GM23338 (cell line): Measurements from ENCODE around the gene MTHFD1L. TPM values are rescaled to one million over a fixed set of nuclear protein-coding genes. Genes with fewer than 3 reads are reported as not detected.
"Not testable (repeated sequence)": the region's sequence is repeated elsewhere in the genome, so short reads cannot be mapped to it uniquely, and the experiment has no call there.

Experiments
- ATAC-seq: fragments of 200-7000 bp; cut with Tn5 transposase; 3 replicates; pipeline ENCODE4 v1.9.1; 2020
- DNase-seq: peaks from one replicate; pipeline ENCODE4 v3.0.0-alpha.2; 2015; ENCODE audit warnings: low spot score
- H2AFZ ChIP-seq: fragments of 200-600 bp; sonication (generic); 2 replicates; pipeline ENCODE4 v1.8.0; 2016; ENCODE audit warnings: antibody characterized with exemption, mild to moderate bottlenecking, moderate library complexity
- H3F3A ChIP-seq: fragments of 200-600 bp; sonication (generic); replicated peaks from 2 replicates; pipeline ENCODE4 v1.8.0; 2017; ENCODE audit warnings: antibody characterized with exemption, mixed run types, low read depth
- H3K27ac ChIP-seq: fragments of 200-600 bp; sonication (generic); 2 replicates; pipeline ENCODE4 v1.6.1; 2016; ENCODE audit warnings: low read depth
- H3K27me3 ChIP-seq: fragments of 200-600 bp; sonication (generic); 2 replicates; pipeline ENCODE4 v1.8.0; 2016; ENCODE audit warnings: mild to moderate bottlenecking, mixed run types, moderate library complexity; ENCODE audit not compliant: insufficient read depth
- H3K36me3 ChIP-seq: fragments of 200-600 bp; sonication (generic); 2 replicates; pipeline ENCODE4 v1.8.0; 2016; ENCODE audit warnings: mild to moderate bottlenecking; ENCODE audit not compliant: insufficient read depth
- H3K4me1 ChIP-seq: fragments of 200-600 bp; sonication (generic); 2 replicates; pipeline ENCODE4 v1.8.0; 2016; ENCODE audit warnings: mild to moderate bottlenecking, moderate library complexity; ENCODE audit not compliant: insufficient read depth
- H3K4me2 ChIP-seq: fragments of 200-600 bp; sonication (generic); 2 replicates; pipeline ENCODE4 v1.7.1; 2017; ENCODE audit warnings: mixed run types
- H3K4me3 ChIP-seq: fragments of 200-600 bp; sonication (generic); 2 replicates; pipeline ENCODE4 v1.6.1; 2016; ENCODE audit warnings: mixed run types
- H3K79me2 ChIP-seq: fragments of 200-600 bp; sonication (generic); replicated peaks from 2 replicates; pipeline ENCODE4 v1.8.0; 2017; ENCODE audit warnings: mild to moderate bottlenecking; ENCODE audit not compliant: insufficient read depth
- H3K9me2 ChIP-seq: fragments of 200-600 bp; sonication (generic); 2 replicates; pipeline ENCODE4 v1.8.0; 2017; ENCODE audit not compliant: insufficient read depth
- H4K20me1 ChIP-seq: fragments of 200-600 bp; sonication (generic); replicated peaks from 2 replicates; pipeline ENCODE4 v1.8.0; 2017; ENCODE audit warnings: mild to moderate bottlenecking; ENCODE audit not compliant: insufficient read depth
- H3K27ac Mint-ChIP-seq: 2 replicates; pipeline ENCODE4 v1.8.0; 2020; ENCODE audit warnings: inconsistent platforms, mild to moderate bottlenecking, moderate library complexity, mixed read lengths
- H3K27me3 Mint-ChIP-seq: 3 replicates; pipeline ENCODE4 v1.8.0; 2022; ENCODE audit warnings: low read depth, mild to moderate bottlenecking, moderate library complexity, mixed read lengths, inconsistent platforms; ENCODE audit not compliant: insufficient read depth, poor library complexity
- H3K36me3 Mint-ChIP-seq: 3 replicates; pipeline ENCODE4 v1.8.0; 2021; ENCODE audit warnings: low read depth, mild to moderate bottlenecking, inconsistent platforms, moderate library complexity, mixed read lengths
- H3K4me1 Mint-ChIP-seq: 3 replicates; pipeline ENCODE4 v1.8.0; 2020; ENCODE audit warnings: mild to moderate bottlenecking, inconsistent platforms, mixed read lengths
- H3K4me3 Mint-ChIP-seq: 3 replicates; pipeline ENCODE4 v1.8.0; 2021; ENCODE audit warnings: moderate library complexity, mild to moderate bottlenecking, inconsistent platforms, mixed read lengths
- H3K9me3 Mint-ChIP-seq: 3 replicates; pipeline ENCODE4 v1.8.0; 2020; ENCODE audit warnings: moderate library complexity, mild to moderate bottlenecking, inconsistent platforms, mixed read lengths
- EZH2phosphoT487 ChIP-seq: fragments of 200-600 bp; sonication (generic); IDR thresholded peaks from one replicate; pipeline ENCODE4 v1.8.1; 2018; ENCODE audit warnings: antibody characterized with exemption; ENCODE audit not compliant: unreplicated experiment
- JUNB ChIP-seq: IDR thresholded peaks from one replicate; pipeline ENCODE4 v1.6.1; 2016; ENCODE audit warnings: antibody characterized with exemption; ENCODE audit not compliant: unreplicated experiment
- NANOG ChIP-seq: IDR thresholded peaks from 2 replicates; pipeline ENCODE4 v1.6.1; 2016; ENCODE audit warnings: antibody characterized with exemption, borderline replicate concordance
- STAT1 ChIP-seq: IDR thresholded peaks from one replicate; pipeline ENCODE4 v1.6.1; 2016; ENCODE audit warnings: antibody characterized with exemption; ENCODE audit not compliant: unreplicated experiment
- ZNF114 ChIP-seq: fragments of 250-450 bp; sonication (Bioruptor Pico); IDR thresholded peaks from 2 replicates; pipeline ENCODE4 v1.5.0; 2020; ENCODE audit warnings: mild to moderate bottlenecking, moderate library complexity
- ZNF331 ChIP-seq: fragments of 250-450 bp; sonication (Bioruptor Pico); IDR thresholded peaks from 2 replicates; pipeline ENCODE4 v1.5.0; 2020; ENCODE audit warnings: low read depth, mild to moderate bottlenecking, moderate library complexity
- polyA plus RNA-seq: library from polyadenylated mRNA; unstranded; fragments of >200 nt; fragmentation: Nextera tagmentation; extraction: Ambion mirVana; gene quantifications from 2 replicates; pipeline ENCODE4 v1.2.1, GENCODE V29; 2016
- total RNA-seq: library from RNA; depleted of rRNA; stranded (reverse); fragments of >200 nt; shearing (Covaris generic); gene quantifications from 2 replicates; pipeline ENCODE4 v1.2.3, GENCODE V29; 2014
- TF ChIP-seq, protein P1 (sequence below), 2 experiments: fragments of 200-600 bp in 1 of 2; sonication (generic) in 1 of 2; conservative IDR thresholded peaks; 2 replicates each; pipeline versions ENCODE4 v1.5.1 to v1.6.1; 2016 to 2017; ENCODE audit warnings: antibody characterized with exemption in 2 of 2, low read depth in 2 of 2, mild to moderate bottlenecking in 2 of 2, moderate library complexity in 1 of 2
- TF ChIP-seq, protein P2 (sequence below): IDR thresholded peaks from 2 replicates; pipeline ENCODE4 v1.6.1; 2016; ENCODE audit warnings: antibody characterized with exemption
- TF ChIP-seq, protein P3 (sequence below): IDR thresholded peaks from one replicate; pipeline ENCODE4 v1.6.1; 2018; ENCODE audit warnings: antibody characterized with exemption; ENCODE audit not compliant: unreplicated experiment

The MTHFD1L gene
- total and polyA plus RNA-seq, 2 experiments from 2014 or later, result 53.2 to 66.8 TPM

GRCh38 chr6:151087055-151087454 lies 221.6 kb downstream of the MTHFD1L start:
- not testable (repeated sequence) for H3K4me3 Mint-ChIP-seq, H3K27me3 ChIP-seq, H2AFZ ChIP-seq, H3K36me3 ChIP-seq, H3K9me2 ChIP-seq, ATAC-seq, H3K27me3 Mint-ChIP-seq, H3K27ac Mint-ChIP-seq, H4K20me1 ChIP-seq, H3K27ac ChIP-seq, H3K4me2 ChIP-seq, H3K79me2 ChIP-seq, H3K4me3 ChIP-seq, H3K9me3 Mint-ChIP-seq, DNase-seq, H3F3A ChIP-seq
- H3K4me1 ChIP-seq, result peaks cover 22% of the 10 kb centered on the region
- Mint-ChIP-seq H3K4me1 (peaks cover 38% of the 10 kb centered on the region), H3K36me3 (peaks cover 19% of the 10 kb centered on the region)

- Mint-ChIP-seq H3K27ac (peak overlapping the region; percentile 70), H3K9me3 (no peaks in the 10 kb centered on the region; the same call in 2 of the 3 replicates), H3K4me3 (no peak overlapping the region), H3K27me3 (peaks cover 10% of the 10 kb centered on the region), H3K4me1 (peaks cover 38% of the 10 kb centered on the region), H3K36me3 (peaks cover 29% of the 10 kb centered on the region)
- H3K9me2 ChIP-seq, result no peaks in the 10 kb centered on the region
- H4K20me1 ChIP-seq, result no peaks in the 10 kb centered on the region
- H3K4me3 ChIP-seq, result no peak overlapping the region
- H3K36me3 ChIP-seq, result 0 out of 2 replicates have a peak, but pooled peaks cover 4% of the 10 kb centered on the region
- DNase-seq (peak; percentile 24), ATAC-seq (peak; percentile 17; the same call in 2 of the 3 replicates)
- H3K27me3 ChIP-seq, result no peaks in the 10 kb centered on the region
- no peak overlapping the region for H2AFZ ChIP-seq
- 0 out of 2 replicates have a peak, but pooled peaks cover 6% of the 10 kb centered on the region for H3F3A ChIP-seq
- H3K27ac ChIP-seq, result no peak overlapping the region
- peak overlapping the region; percentile 22; the same call in 1 of the 2 replicates for H3K4me2 ChIP-seq
- H3K4me1 ChIP-seq, result peaks cover 22% of the 10 kb centered on the region
- no peaks in the 10 kb centered on the region for H3K79me2 ChIP-seq
- TF ChIP-seq NANOG (no peak), JUNB (no peak), STAT1 (no peak), EZH2phosphoT487 (no peak), ZNF114 (no peak), ZNF331 (CRISPR knock-in tag) (no peak)
- TF ChIP-seq, protein P1, sequence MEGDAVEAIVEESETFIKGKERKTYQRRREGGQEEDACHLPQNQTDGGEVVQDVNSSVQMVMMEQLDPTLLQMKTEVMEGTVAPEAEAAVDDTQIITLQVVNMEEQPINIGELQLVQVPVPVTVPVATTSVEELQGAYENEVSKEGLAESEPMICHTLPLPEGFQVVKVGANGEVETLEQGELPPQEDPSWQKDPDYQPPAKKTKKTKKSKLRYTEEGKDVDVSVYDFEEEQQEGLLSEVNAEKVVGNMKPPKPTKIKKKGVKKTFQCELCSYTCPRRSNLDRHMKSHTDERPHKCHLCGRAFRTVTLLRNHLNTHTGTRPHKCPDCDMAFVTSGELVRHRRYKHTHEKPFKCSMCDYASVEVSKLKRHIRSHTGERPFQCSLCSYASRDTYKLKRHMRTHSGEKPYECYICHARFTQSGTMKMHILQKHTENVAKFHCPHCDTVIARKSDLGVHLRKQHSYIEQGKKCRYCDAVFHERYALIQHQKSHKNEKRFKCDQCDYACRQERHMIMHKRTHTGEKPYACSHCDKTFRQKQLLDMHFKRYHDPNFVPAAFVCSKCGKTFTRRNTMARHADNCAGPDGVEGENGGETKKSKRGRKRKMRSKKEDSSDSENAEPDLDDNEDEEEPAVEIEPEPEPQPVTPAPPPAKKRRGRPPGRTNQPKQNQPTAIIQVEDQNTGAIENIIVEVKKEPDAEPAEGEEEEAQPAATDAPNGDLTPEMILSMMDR (conservative IDR thresholded peaks at IDR 0.05; ENCODE audit: low read depth in 2 of 2), result no peak
- TF ChIP-seq, protein P2, sequence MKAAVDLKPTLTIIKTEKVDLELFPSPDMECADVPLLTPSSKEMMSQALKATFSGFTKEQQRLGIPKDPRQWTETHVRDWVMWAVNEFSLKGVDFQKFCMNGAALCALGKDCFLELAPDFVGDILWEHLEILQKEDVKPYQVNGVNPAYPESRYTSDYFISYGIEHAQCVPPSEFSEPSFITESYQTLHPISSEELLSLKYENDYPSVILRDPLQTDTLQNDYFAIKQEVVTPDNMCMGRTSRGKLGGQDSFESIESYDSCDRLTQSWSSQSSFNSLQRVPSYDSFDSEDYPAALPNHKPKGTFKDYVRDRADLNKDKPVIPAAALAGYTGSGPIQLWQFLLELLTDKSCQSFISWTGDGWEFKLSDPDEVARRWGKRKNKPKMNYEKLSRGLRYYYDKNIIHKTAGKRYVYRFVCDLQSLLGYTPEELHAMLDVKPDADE, result no peak
- TF ChIP-seq, protein P3, sequence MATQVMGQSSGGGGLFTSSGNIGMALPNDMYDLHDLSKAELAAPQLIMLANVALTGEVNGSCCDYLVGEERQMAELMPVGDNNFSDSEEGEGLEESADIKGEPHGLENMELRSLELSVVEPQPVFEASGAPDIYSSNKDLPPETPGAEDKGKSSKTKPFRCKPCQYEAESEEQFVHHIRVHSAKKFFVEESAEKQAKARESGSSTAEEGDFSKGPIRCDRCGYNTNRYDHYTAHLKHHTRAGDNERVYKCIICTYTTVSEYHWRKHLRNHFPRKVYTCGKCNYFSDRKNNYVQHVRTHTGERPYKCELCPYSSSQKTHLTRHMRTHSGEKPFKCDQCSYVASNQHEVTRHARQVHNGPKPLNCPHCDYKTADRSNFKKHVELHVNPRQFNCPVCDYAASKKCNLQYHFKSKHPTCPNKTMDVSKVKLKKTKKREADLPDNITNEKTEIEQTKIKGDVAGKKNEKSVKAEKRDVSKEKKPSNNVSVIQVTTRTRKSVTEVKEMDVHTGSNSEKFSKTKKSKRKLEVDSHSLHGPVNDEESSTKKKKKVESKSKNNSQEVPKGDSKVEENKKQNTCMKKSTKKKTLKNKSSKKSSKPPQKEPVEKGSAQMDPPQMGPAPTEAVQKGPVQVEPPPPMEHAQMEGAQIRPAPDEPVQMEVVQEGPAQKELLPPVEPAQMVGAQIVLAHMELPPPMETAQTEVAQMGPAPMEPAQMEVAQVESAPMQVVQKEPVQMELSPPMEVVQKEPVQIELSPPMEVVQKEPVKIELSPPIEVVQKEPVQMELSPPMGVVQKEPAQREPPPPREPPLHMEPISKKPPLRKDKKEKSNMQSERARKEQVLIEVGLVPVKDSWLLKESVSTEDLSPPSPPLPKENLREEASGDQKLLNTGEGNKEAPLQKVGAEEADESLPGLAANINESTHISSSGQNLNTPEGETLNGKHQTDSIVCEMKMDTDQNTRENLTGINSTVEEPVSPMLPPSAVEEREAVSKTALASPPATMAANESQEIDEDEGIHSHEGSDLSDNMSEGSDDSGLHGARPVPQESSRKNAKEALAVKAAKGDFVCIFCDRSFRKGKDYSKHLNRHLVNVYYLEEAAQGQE, result no peak
Measured at GRCh38 chr6:151087861-151088598, 222.5 kb downstream of the MTHFD1L start.
